Caco-2 (cell line): Measurements from ENCODE around the gene AOC3. TPM values are rescaled to one million over a fixed set of nuclear protein-coding genes. Genes with fewer than 3 reads are reported as not detected.
A peak's percentile ranks its signal among the peaks of the same experiment; 100 is the strongest.

Source experiments
- BruUV-seq: library from RNA; stranded (reverse); fragments of 400-500 nt; replicated peaks from 2 replicates; lab custom pipeline; 2021; lab: Mats Ljungman, UMichigan
- CTCF ChIA-PET: fragments of 300-600 bp; sonication (Branson Sonifier 250); formaldehyde crosslinking; loops from one replicate; lab custom pipeline; 2022; ENCODE audit warnings: antibody characterized with exemption; lab: Charles Lee
- POLR2A ChIA-PET: fragments of 300-600 bp; sonication (Branson Sonifier 250); formaldehyde crosslinking; loops from one replicate; lab custom pipeline; 2022; ENCODE audit warnings: antibody characterized with exemption; lab: Charles Lee
- DNase-seq, 2 experiments: peaks; one replicate each; pipeline versions ENCODE4 v3.0.0 to v3.0.0-alpha.2; 2020 to 2022
- H3K27me3 ChIP-seq: replicated peaks from 2 replicates; pipeline ENCODE4 v1.6.0; 2011; ENCODE audit warnings: low read length; ENCODE audit not compliant: control insufficient read depth, insufficient read depth
- H3K36me3 ChIP-seq: 2 replicates; pipeline ENCODE4 v1.5.1; 2011; ENCODE audit warnings: low read length; ENCODE audit not compliant: control insufficient read depth, insufficient read depth
- H3K4me1 ChIP-seq: fragments of 250-450 bp; sonication (Bioruptor Pico); 2 replicates; pipeline ENCODE4 v1.5.1; 2020; ENCODE audit warnings: mild to moderate bottlenecking
- H3K4me3 ChIP-seq: 2 replicates; pipeline ENCODE4 v1.5.1; 2011; ENCODE audit warnings: low read depth, mild to moderate bottlenecking, control low read depth, low read length
- H3K9me3 ChIP-seq: fragments of 250-450 bp; sonication (Bioruptor Pico); 2 replicates; pipeline ENCODE4 v1.5.1; 2020; ENCODE audit warnings: mild to moderate bottlenecking, moderate library complexity
- H3K27ac Mint-ChIP-seq: one replicate; pipeline ENCODE4 v1.8.0; 2022; ENCODE audit warnings: mixed read lengths; ENCODE audit not compliant: unreplicated experiment
- H3K27me3 Mint-ChIP-seq: one replicate; pipeline ENCODE4 v1.8.0; 2022; ENCODE audit warnings: mixed read lengths; ENCODE audit not compliant: insufficient read depth, unreplicated experiment
- H3K36me3 Mint-ChIP-seq: one replicate; pipeline ENCODE4 v1.8.0; 2022; ENCODE audit warnings: mild to moderate bottlenecking, mixed read lengths; ENCODE audit not compliant: insufficient read depth, unreplicated experiment
- H3K4me1 Mint-ChIP-seq: one replicate; pipeline ENCODE4 v1.8.0; 2022; ENCODE audit warnings: low read depth, mixed read lengths; ENCODE audit not compliant: unreplicated experiment
- H3K4me3 Mint-ChIP-seq: one replicate; pipeline ENCODE4 v1.8.0; 2022; ENCODE audit warnings: mild to moderate bottlenecking, moderate library complexity, mixed read lengths; ENCODE audit not compliant: unreplicated experiment
- H3K9me3 Mint-ChIP-seq: one replicate; pipeline ENCODE4 v1.8.0; 2022; ENCODE audit warnings: mixed read lengths; ENCODE audit not compliant: unreplicated experiment
- intact Hi-C: fragments of 100-400 bp; cut with micrococcal nuclease; formaldehyde crosslinking; loops from one replicate; pipeline ENCODE4 v1.10.0; 2022; ENCODE audit not compliant: unreplicated experiment
- total RNA-seq: library from RNA; stranded (reverse); gene quantifications from 2 replicates; pipeline ENCODE4 v1.2.3, GENCODE V29; 2022
- TF ChIP-seq, protein P1 (sequence below), 2 experiments: fragments of 200-600 bp in 1 of 2; IDR thresholded peaks; 1 replicate in 1 of 2; 2 replicates in 1 of 2; pipeline versions ENCODE4 v1.5.1 to v1.8.0; 2011 to 2022; ENCODE audit warnings: antibody characterized with exemption in 1 of 2, control low read depth in 1 of 2, inconsistent platforms in 1 of 2, low read depth in 1 of 2, low read length in 1 of 2, mild to moderate bottlenecking in 1 of 2, moderate library complexity in 1 of 2; ENCODE audit not compliant: insufficient read depth in 1 of 2, severe bottlenecking in 1 of 2, unreplicated experiment in 1 of 2

AOC3 gene
- total RNA-seq, 1 experiment from 2014 or later = 0.93 TPM

DNA sequence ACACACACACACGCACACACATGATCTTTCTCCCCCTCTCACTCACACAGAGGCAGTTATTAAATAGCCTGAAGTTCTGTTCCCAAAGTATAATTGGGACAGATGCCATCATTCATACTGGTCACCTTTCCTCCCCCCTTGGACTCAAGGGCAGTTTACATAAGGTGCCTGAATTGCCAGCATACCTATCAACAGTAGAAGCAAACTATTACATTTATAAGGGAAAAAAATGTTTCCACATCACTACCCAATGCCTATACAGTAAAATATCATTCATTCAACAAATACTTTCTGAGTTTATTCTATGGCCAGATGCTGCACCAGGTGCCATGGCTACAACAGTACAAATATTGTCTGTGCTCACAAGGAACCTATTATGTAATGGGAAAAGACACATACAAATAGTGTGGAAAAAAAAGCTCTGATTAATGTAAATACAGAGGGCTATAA, 46.1 kb upstream of the AOC3 start:
- CTCF ChIA-PET = interaction anchor here (1.6 kb wide), 1 partner anchor 19 kb away, joined by 4 read pairs; the partner anchor contains the start of gene BECN1
- Mint-ChIP-seq H3K36me3 (peaks cover 13% of the 10 kb centered on the region), H3K4me3 (no peak overlapping the region), H3K4me1 (peaks cover 6% of the 10 kb centered on the region), H3K27ac (no peak overlapping the region), H3K27me3 (no peaks in the 10 kb centered on the region), H3K9me3 (no peaks in the 10 kb centered on the region)
- POLR2A ChIA-PET = no interaction called here
- Histone ChIP-seq H3K4me3 (no peak overlapping the region), H3K9me3 (no peaks in the 10 kb centered on the region), H3K4me1 (peaks cover 24% of the 10 kb centered on the region), H3K36me3 (no peaks in the 10 kb centered on the region), H3K27me3 (no peaks in the 10 kb centered on the region)
- BruUV-seq = no TSS peak
- intact Hi-C loops = no loop called here
- peak in 1 of 2 experiments; percentile 47 for DNase-seq
- TF ChIP-seq, protein P1, sequence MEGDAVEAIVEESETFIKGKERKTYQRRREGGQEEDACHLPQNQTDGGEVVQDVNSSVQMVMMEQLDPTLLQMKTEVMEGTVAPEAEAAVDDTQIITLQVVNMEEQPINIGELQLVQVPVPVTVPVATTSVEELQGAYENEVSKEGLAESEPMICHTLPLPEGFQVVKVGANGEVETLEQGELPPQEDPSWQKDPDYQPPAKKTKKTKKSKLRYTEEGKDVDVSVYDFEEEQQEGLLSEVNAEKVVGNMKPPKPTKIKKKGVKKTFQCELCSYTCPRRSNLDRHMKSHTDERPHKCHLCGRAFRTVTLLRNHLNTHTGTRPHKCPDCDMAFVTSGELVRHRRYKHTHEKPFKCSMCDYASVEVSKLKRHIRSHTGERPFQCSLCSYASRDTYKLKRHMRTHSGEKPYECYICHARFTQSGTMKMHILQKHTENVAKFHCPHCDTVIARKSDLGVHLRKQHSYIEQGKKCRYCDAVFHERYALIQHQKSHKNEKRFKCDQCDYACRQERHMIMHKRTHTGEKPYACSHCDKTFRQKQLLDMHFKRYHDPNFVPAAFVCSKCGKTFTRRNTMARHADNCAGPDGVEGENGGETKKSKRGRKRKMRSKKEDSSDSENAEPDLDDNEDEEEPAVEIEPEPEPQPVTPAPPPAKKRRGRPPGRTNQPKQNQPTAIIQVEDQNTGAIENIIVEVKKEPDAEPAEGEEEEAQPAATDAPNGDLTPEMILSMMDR (IDR thresholded peaks at IDR 0.05; ENCODE audit: insufficient read depth in 1 of 2, low read depth in 1 of 2, low read length in 1 of 2, severe bottlenecking in 1 of 2, unreplicated experiment in 1 of 2) = no peak

DNA sequence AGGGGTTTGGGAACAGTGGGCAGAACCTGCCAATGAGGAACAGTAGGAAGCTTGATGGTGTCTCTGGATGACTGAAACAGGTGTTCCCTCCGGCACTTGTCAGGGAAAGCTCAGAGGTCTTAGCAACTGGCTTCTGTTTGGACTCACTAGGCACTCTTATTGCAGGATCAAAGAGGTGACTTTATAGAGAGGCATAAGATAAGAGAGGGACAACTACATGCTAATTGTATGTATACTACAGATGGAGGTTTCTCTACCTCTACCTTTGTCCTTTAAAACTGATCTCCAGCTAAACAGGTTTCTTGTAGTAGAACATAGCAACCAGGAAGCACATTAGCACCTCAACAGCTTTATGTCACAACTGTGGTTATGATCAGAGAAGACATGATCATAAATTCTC, 44.8 kb upstream of the AOC3 start:
- DNase-seq = no peak
- H3K27me3 Mint-ChIP-seq = no peaks in the 10 kb centered on the region
- Histone ChIP-seq H3K36me3 (no peaks in the 10 kb centered on the region), H3K4me1 (peaks cover 24% of the 10 kb centered on the region), H3K9me3 (no peaks in the 10 kb centered on the region), H3K4me3 (no peak overlapping the region), H3K27me3 (no peaks in the 10 kb centered on the region)
- H3K27ac Mint-ChIP-seq = peak overlapping the region; percentile 42
- H3K4me1 Mint-ChIP-seq = peaks cover 6% of the 10 kb centered on the region
- no TSS peak for BruUV-seq
- no peaks in the 10 kb centered on the region for H3K9me3 Mint-ChIP-seq
- ChIA-PET POLR2A (no interaction called here), CTCF (interaction anchor here (0.6 to 1.6 kb wide), 3 partner anchors 18 to 46 kb away, joined by 3 to 4 read pairs (median 4); partner anchors contain the start of genes BECN1 and RAMP2)
- TF ChIP-seq, protein P1 (IDR thresholded peaks at IDR 0.05; ENCODE audit: insufficient read depth in 1 of 2, low read depth in 1 of 2, low read length in 1 of 2, severe bottlenecking in 1 of 2, unreplicated experiment in 1 of 2) = no peak
- peaks cover 21% of the 10 kb centered on the region for H3K36me3 Mint-ChIP-seq
- no peak overlapping the region for H3K4me3 Mint-ChIP-seq
- intact Hi-C loops = loop anchor here (2.0 kb wide), 1 partner anchor 19 kb away; the partner anchor contains the start of gene BECN1

DNA sequence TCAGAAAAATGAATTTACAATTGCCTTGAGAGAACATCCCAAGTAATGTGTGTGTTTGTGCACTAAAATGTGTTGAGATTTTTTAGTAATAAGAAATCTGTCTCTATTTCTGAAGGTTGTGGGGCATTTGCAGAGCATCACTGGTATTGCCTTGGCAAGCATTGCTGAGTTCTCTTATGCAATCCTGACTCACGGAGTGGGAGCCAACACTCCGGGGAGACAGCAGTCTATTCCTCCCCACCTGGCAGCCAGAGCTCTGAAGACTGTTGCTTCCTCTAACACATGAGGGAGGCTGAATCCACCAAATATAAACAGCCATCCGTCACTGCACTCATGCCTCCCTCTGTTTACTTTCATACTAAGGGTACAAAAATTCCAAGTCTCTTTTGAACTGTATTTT, 41.7 kb upstream of the AOC3 start:
- POLR2A ChIA-PET = no interaction called here
- Histone ChIP-seq H3K4me3 (no peak overlapping the region), H3K36me3 (no peaks in the 10 kb centered on the region), H3K4me1 (peaks cover 11% of the 10 kb centered on the region; the same call in 1 of the 2 replicates), H3K9me3 (no peaks in the 10 kb centered on the region), H3K27me3 (no peaks in the 10 kb centered on the region)
- H3K27ac Mint-ChIP-seq = no peak overlapping the region
- H3K4me1 Mint-ChIP-seq = peaks cover 6% of the 10 kb centered on the region
- DNase-seq = no peak
- no TSS peak for BruUV-seq
- intact Hi-C loops = no loop called here
- CTCF ChIA-PET = interaction anchor here (1.4 kb wide), 1 partner anchor 15 kb away, joined by 6 read pairs; the partner anchor contains the start of gene BECN1
- H3K27me3 Mint-ChIP-seq = no peaks in the 10 kb centered on the region
- no peaks in the 10 kb centered on the region for H3K9me3 Mint-ChIP-seq
- peaks cover 38% of the 10 kb centered on the region for H3K36me3 Mint-ChIP-seq
- H3K4me3 Mint-ChIP-seq = no peak overlapping the region
- TF ChIP-seq, protein P1 (IDR thresholded peaks at IDR 0.05; ENCODE audit: insufficient read depth in 1 of 2, low read depth in 1 of 2, low read length in 1 of 2, severe bottlenecking in 1 of 2, unreplicated experiment in 1 of 2) = no peak
